GM12878 (cell line): ENCODE data around the gene TMEM209. TPM values are rescaled to one million over a fixed set of nuclear protein-coding genes. Genes with fewer than 3 reads are reported as not detected.

Source experiments
- ATAC-seq: fragments of 200-7000 bp; cut with Tn5 transposase; 3 replicates; pipeline ENCODE4 v1.9.1; 2020; ENCODE audit warnings: mild to moderate bottlenecking, moderate library complexity
- BruUV-seq: library from RNA; stranded (reverse); fragments of 400-500 nt; replicated peaks from 2 replicates; lab custom pipeline; 2021; lab: Mats Ljungman, UMichigan
- CTCF ChIA-PET: fragments of 300-600 bp; sonication (Branson Sonifier 250); formaldehyde crosslinking; extraction: SDS; loops from one replicate; lab custom pipeline; 2021; ENCODE audit warnings: inconsistent platforms; lab: Yijun Ruan, JAX
- POLR2A ChIA-PET: fragments of 350-600 bp; formaldehyde crosslinking; extraction: SDS; loops from one replicate; lab custom pipeline; 2021; ENCODE audit warnings: inconsistent platforms; lab: Charles Lee
- RAD21 ChIA-PET: fragments of 300-600 bp; sonication (Branson Sonifier 250); formaldehyde crosslinking; loops from one replicate; lab custom pipeline; 2023; ENCODE audit warnings: antibody characterized with exemption; ENCODE audit not compliant: unreplicated experiment; lab: Charles Lee
- SMC1A ChIA-PET: fragments of 300-600 bp; sonication (Branson Sonifier 250); formaldehyde crosslinking; loops from one replicate; lab custom pipeline; 2023; ENCODE audit not compliant: unreplicated experiment, uncharacterized antibody; lab: Charles Lee
- DNase-seq: peaks from one replicate; pipeline ENCODE4 v3.0.0-alpha.2; 2011; ENCODE audit warnings: low read depth, low spot score
- FAIRE-seq: peaks from 3 replicates; lab custom pipeline; 2011; peaks lifted over from hg19 to GRCh38; lab: Jason Lieb, UNC
- H2AFZ ChIP-seq: 2 replicates; pipeline ENCODE4 v1.6.0; 2011; ENCODE audit warnings: low read depth, low read length, control low read depth; ENCODE audit not compliant: control insufficient read depth
- H3K27ac ChIP-seq: 2 replicates; pipeline ENCODE4 v1.5.1; 2011; ENCODE audit warnings: control low read depth; ENCODE audit not compliant: control insufficient read depth, insufficient read depth
- H3K27me3 ChIP-seq, 2 experiments: replicated peaks in 1 of 2; 2 replicates each; pipeline versions ENCODE4 v1.6.0 to v1.6.1; 2011; ENCODE audit warnings: low read length in 1 of 2; ENCODE audit not compliant: control insufficient read depth in 2 of 2, insufficient read depth in 2 of 2
- H3K36me3 ChIP-seq, 2 experiments: 2 replicates each; pipeline ENCODE4 v1.5.1; 2011; ENCODE audit warnings: low read length in 1 of 2; ENCODE audit not compliant: control insufficient read depth in 2 of 2, insufficient read depth in 2 of 2
- H3K4me1 ChIP-seq: 2 replicates; pipeline ENCODE4 v1.6.1; 2011; ENCODE audit warnings: mild to moderate bottlenecking, low read length, moderate library complexity, mixed read lengths; ENCODE audit not compliant: control insufficient read depth, insufficient read depth
- H3K4me2 ChIP-seq: 2 replicates; pipeline ENCODE4 v1.6.0; 2011; ENCODE audit warnings: control low read depth; ENCODE audit not compliant: control insufficient read depth, insufficient read depth
- H3K4me3 ChIP-seq: fragments of 200-600 bp; sonication (generic); 2 replicates; pipeline ENCODE4 v1.5.1; 2016
- H3K79me2 ChIP-seq: 2 replicates; pipeline ENCODE4 v1.6.0; 2011; ENCODE audit warnings: low read length; ENCODE audit not compliant: control insufficient read depth, insufficient read depth
- H3K9ac ChIP-seq: 2 replicates; pipeline ENCODE4 v1.8.0; 2011; ENCODE audit warnings: low read length, control low read depth, mixed read lengths; ENCODE audit not compliant: control insufficient read depth, insufficient read depth
- H3K9me3 ChIP-seq: replicated peaks from 3 replicates; pipeline ENCODE4 v1.5.1; 2011; ENCODE audit warnings: mild to moderate bottlenecking, low read length; ENCODE audit not compliant: control insufficient read depth, insufficient read depth
- H4K20me1 ChIP-seq: 2 replicates; pipeline ENCODE4 v1.6.0; 2011; ENCODE audit not compliant: control insufficient read depth, insufficient read depth
- CHD4 ChIP-seq: fragments of 200-600 bp; sonication (generic); IDR thresholded peaks from 2 replicates; pipeline ENCODE4 v1.6.1; 2016; ENCODE audit warnings: mild to moderate bottlenecking
- JUNB ChIP-seq: IDR thresholded peaks from 2 replicates; pipeline ENCODE4 v1.6.1; 2016; ENCODE audit warnings: antibody characterized with exemption, mild to moderate bottlenecking
- MEF2B ChIP-seq: fragments of 450-650 bp; IDR thresholded peaks from 2 replicates; pipeline ENCODE4 v1.6.1; 2018; ENCODE audit warnings: mild to moderate bottlenecking, moderate library complexity; ENCODE audit not compliant: partially characterized antibody, poor library complexity, severe bottlenecking
- NR2C1 ChIP-seq: fragments of 450-650 bp; IDR thresholded peaks from 2 replicates; pipeline ENCODE4 v1.6.1; 2017; ENCODE audit warnings: antibody characterized with exemption, mild to moderate bottlenecking, moderate library complexity
- WGBS: methylation state at CpG from one replicate; pipeline ENCODE4 v1.1.6; 2016; ENCODE audit warnings: low lambda C conversion rate; ENCODE audit not compliant: insufficient replicate concordance, insufficient coverage; ENCODE audit errors: missing lambda C conversion rate; 5-methylcytosine and 5-hydroxymethylcytosine counted together
- in situ Hi-C: fragments of 300-500 bp; cut with MboI; formaldehyde crosslinking; loops from 9 replicates; pipeline ENCODE4 v1.14.3; 2018; ENCODE audit warnings: mixed read lengths
- intact Hi-C: fragments of 100-400 bp; cut with micrococcal nuclease; formaldehyde crosslinking; loops from one replicate; pipeline ENCODE4 v1.14.2; 2022; ENCODE audit not compliant: unreplicated experiment
- polyA plus RNA-seq, 11 experiments: library from polyadenylated mRNA; depleted of rRNA in 4 of 11; unstranded in 6 of 11; stranded (reverse) in 5 of 11; fragments of >200 nt; fragmentation: Nextera tagmentation in 4 of 11; fragmentation: Illumina TruSeq in 1 of 11; extraction: Ambion mirVana in 4 of 11; extraction: Trizol in 1 of 11; gene quantifications; 1 replicate in 1 of 11; 2 replicates in 10 of 11; pipeline versions ENCODE4 v1.2.1 to v1.2.3, GENCODE V29; 2011 to 2016; ENCODE audit warnings: inconsistent platforms in 2 of 11, missing spikeins in 2 of 11, low read depth in 1 of 11
- total RNA-seq, 4 experiments: library from RNA; depleted of rRNA in 3 of 4; stranded (reverse); fragments of >200 nt in 3 of 4; fragmentation: Illumina TruSeq in 1 of 4; extraction: Trizol in 1 of 4; gene quantifications; 2 replicates each; pipeline versions ENCODE4 v1.2.1 to v1.2.3, GENCODE V29; 2013 to 2021
- TF ChIP-seq, protein P1 (sequence below): fragments of 450-650 bp; IDR thresholded peaks from 2 replicates; pipeline ENCODE4 v1.6.1; 2016; ENCODE audit warnings: mild to moderate bottlenecking, moderate library complexity, borderline replicate concordance

The TMEM209 gene
- total and polyA plus RNA-seq, 10 of the 15 experiments (the other 5 are each of a cell fraction or from before 2014, with no cell fraction given), result 22.1 to 41.2 (median 35.1) TPM

DNA sequence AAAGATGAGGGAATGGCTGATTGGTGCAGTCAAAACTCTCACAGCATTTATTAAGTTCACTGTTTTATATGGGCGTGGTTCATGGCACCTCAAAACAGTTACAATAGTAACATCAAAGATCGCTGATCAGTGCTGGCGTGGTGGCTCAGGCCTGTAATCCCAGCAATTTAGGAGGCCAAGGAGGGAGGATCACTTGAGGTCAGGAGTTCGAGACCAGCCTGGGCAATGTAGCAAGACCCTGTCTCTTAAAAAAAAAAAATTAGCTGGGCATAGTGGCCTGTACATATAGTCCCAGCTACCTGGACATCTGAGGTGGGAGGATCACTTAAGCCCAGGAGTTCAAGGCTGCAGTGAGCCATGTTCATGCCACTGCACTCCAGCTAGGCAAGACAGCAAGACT, 86.4 kb downstream of the TMEM209 start:
- Histone ChIP-seq H3K9ac (no peak overlapping the region), H3K4me3 (no peak overlapping the region), H3K4me2 (no peak overlapping the region)
- ChIA-PET CTCF (interaction anchor here (1.6 kb wide), 1 partner anchor 39 kb away, joined by 4 read pairs; no protein-coding TSS in a partner anchor), RAD21 (no interaction called here), SMC1A (no interaction called here)
- TF ChIP-seq, protein P1, sequence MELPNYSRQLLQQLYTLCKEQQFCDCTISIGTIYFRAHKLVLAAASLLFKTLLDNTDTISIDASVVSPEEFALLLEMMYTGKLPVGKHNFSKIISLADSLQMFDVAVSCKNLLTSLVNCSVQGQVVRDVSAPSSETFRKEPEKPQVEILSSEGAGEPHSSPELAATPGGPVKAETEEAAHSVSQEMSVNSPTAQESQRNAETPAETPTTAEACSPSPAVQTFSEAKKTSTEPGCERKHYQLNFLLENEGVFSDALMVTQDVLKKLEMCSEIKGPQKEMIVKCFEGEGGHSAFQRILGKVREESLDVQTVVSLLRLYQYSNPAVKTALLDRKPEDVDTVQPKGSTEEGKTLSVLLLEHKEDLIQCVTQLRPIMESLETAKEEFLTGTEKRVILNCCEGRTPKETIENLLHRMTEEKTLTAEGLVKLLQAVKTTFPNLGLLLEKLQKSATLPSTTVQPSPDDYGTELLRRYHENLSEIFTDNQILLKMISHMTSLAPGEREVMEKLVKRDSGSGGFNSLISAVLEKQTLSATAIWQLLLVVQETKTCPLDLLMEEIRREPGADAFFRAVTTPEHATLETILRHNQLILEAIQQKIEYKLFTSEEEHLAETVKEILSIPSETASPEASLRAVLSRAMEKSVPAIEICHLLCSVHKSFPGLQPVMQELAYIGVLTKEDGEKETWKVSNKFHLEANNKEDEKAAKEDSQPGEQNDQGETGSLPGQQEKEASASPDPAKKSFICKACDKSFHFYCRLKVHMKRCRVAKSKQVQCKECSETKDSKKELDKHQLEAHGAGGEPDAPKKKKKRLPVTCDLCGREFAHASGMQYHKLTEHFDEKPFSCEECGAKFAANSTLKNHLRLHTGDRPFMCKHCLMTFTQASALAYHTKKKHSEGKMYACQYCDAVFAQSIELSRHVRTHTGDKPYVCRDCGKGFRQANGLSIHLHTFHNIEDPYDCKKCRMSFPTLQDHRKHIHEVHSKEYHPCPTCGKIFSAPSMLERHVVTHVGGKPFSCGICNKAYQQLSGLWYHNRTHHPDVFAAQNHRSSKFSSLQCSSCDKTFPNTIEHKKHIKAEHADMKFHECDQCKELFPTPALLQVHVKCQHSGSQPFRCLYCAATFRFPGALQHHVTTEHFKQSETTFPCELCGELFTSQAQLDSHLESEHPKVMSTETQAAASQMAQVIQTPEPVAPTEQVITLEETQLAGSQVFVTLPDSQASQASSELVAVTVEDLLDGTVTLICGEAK, result no peak
- TF ChIP-seq NR2C1 (no peak), MEF2B (no peak), JUNB (no peak), CHD4 (no peak)
- TF ChIP-seq, all 136 proteins: peak for 0
- H3K27ac ChIP-seq, result no peak overlapping the region
- WGBS, result 100% methylated on average over 4 of the region's 4 CpGs
- peaks cover 0 to 5% of the 10 kb centered on the region in 2 experiments; a peak in 1 of 4 replicates for H3K36me3 ChIP-seq
- H2AFZ ChIP-seq, result no peak overlapping the region
- intact Hi-C loops (no loop called here), in situ Hi-C loops (no loop called here)
- no peaks in the 10 kb centered on the region for H3K27me3 ChIP-seq
- H3K9me3 ChIP-seq, result no peaks in the 10 kb centered on the region
- FAIRE-seq (no peak), DNase-seq (no peak), ATAC-seq (no peak)
- H4K20me1 ChIP-seq, result no peaks in the 10 kb centered on the region
- peaks cover 13% of the 10 kb centered on the region for H3K4me1 ChIP-seq
- no TSS peak for BruUV-seq
- POLR2A ChIA-PET, result no interaction called here
- H3K79me2 ChIP-seq, result no peaks in the 10 kb centered on the region
